Gastroesophageal sphincter (tissue), 4 donors: ENCODE results near the gene VWA5A. TPM values are rescaled to one million over a fixed set of nuclear protein-coding genes. Genes with fewer than 3 reads are reported as not detected.

Experiments
- ATAC-seq: fragments of 150-250 bp; one replicate; pipeline ENCODE4 v1.9.1; 2016; ENCODE audit warnings: mild to moderate bottlenecking, moderate library complexity
- H3K27ac ChIP-seq, 4 donors: fragments of 200-600 bp; sonication (generic) in 3 of 4; 1 replicate in 3 of 4; 2 replicates in 1 of 4; pipeline ENCODE4 v1.5.1; 2016 to 2019
- H3K27me3 ChIP-seq: fragments of 200-600 bp; sonication (generic); one replicate; pipeline ENCODE4 v1.5.1; 2019
- H3K36me3 ChIP-seq, 2 donors: fragments of 200-600 bp; sonication (generic); one replicate each; pipeline ENCODE4 v1.5.1; 2019; ENCODE audit warnings: control low read depth in 1 of 2
- H3K4me1 ChIP-seq, 3 donors: fragments of 200-600 bp; sonication (generic); 1 replicate in 2 of 3; 2 replicates in 1 of 3; pipeline ENCODE4 v1.5.1; 2016 to 2019; ENCODE audit warnings: control low read depth in 2 of 3
- H3K4me3 ChIP-seq, 2 donors: fragments of 200-600 bp; sonication (generic); one replicate each; pipeline ENCODE4 v1.5.1; 2019; ENCODE audit warnings: mild to moderate bottlenecking in 1 of 2, moderate library complexity in 1 of 2
- H3K9me3 ChIP-seq, 3 donors: fragments of 200-600 bp; sonication (generic); one replicate each; pipeline ENCODE4 v1.5.1; 2017 to 2019; ENCODE audit warnings: control low read depth in 2 of 3
- CTCF ChIP-seq, 4 experiments: fragments of 200-600 bp in 2 of 4; fragments of 450-650 bp in 2 of 4; sonication (generic) in 1 of 4; IDR thresholded peaks; one replicate each; pipeline ENCODE4 v1.5.1; 2017 to 2019; ENCODE audit warnings: antibody characterized with exemption in 4 of 4, mild to moderate bottlenecking in 2 of 4, moderate library complexity in 2 of 4
- EP300 ChIP-seq: sonication (generic); formaldehyde crosslinking; IDR thresholded peaks from one replicate; pipeline ENCODE4 v1.6.1; 2017; ENCODE audit warnings: antibody characterized with exemption, mild to moderate bottlenecking
- POLR2A ChIP-seq, 2 donors: fragments of 450-650 bp; IDR thresholded peaks; one replicate each; pipeline ENCODE4 v1.6.1; 2017; ENCODE audit warnings: antibody characterized with exemption in 2 of 2, mild to moderate bottlenecking in 2 of 2, moderate library complexity in 1 of 2
- POLR2AphosphoS5 ChIP-seq: sonication (generic); formaldehyde crosslinking; IDR thresholded peaks from one replicate; pipeline ENCODE4 v1.6.1; 2017; ENCODE audit warnings: antibody characterized with exemption
- WGBS, 2 donors: methylation state at CpG; one replicate each; pipeline ENCODE4 v1.1.5; 2018; ENCODE audit warnings: low coverage in 1 of 2; 5-methylcytosine and 5-hydroxymethylcytosine counted together
- total RNA-seq, 4 donors: library from RNA; depleted of rRNA; stranded (reverse); fragments of >200 nt; gene quantifications; one replicate each; pipeline ENCODE4 v1.1.0, GENCODE V29; 2016

Gene VWA5A
- total RNA-seq, 4 donors from 2014 or later = 13.4 to 23.0 (median 18.6) TPM

GRCh38 chr11:124071623-124071948 lies 43.7 kb upstream of the VWA5A start:
- WGBS, 2 donors = 40 to 58% methylated on average over 4 of the region's 4 CpGs
- no peak for ATAC-seq
- peaks cover 71% of the 10 kb centered on the region for H3K27me3 ChIP-seq
- H3K9me3 ChIP-seq = no peaks in the 10 kb centered on the region
- no peaks in the 10 kb centered on the region for H3K36me3 ChIP-seq
- no peak overlapping the region for H3K27ac ChIP-seq
- H3K4me3 ChIP-seq = no peak overlapping the region
- TF ChIP-seq POLR2AphosphoS5 (no peak), POLR2A (IDR thresholded peaks at IDR 0.05) (no peak), CTCF (IDR thresholded peaks at IDR 0.05) (no peak), EP300 (no peak)
- H3K4me1 ChIP-seq = peaks cover 0 to 22% (median 0%) of the 10 kb centered on the region in 3 donors

GRCh38 chr11:124072147-124072546 lies 43.1 kb upstream of the VWA5A start:
- 67 to 81% methylated on average over 2 to 8 of the region's 8 CpGs for WGBS, 2 donors
- H3K4me3 ChIP-seq = no peak overlapping the region
- no peak for ATAC-seq

GRCh38 chr11:124074554-124074953 lies 40.7 kb upstream of the VWA5A start:
- 71 to 100% methylated on average over 1 of the region's 5 CpGs for WGBS, 2 donors
- no peak overlapping the region for H3K27ac ChIP-seq
- H3K4me1 ChIP-seq = peaks cover 0 to 19% (median 0%) of the 10 kb centered on the region in 3 donors
- no peak for TF ChIP-seq POLR2A (IDR thresholded peaks at IDR 0.05)
- TF ChIP-seq POLR2AphosphoS5 = no peak
- TF ChIP-seq CTCF (IDR thresholded peaks at IDR 0.05) = no peak
- ATAC-seq = no peak
- H3K4me3 ChIP-seq = no peak overlapping the region
- H3K27me3 ChIP-seq = peaks cover 70% of the 10 kb centered on the region
- H3K9me3 ChIP-seq = no peaks in the 10 kb centered on the region
- no peaks in the 10 kb centered on the region for H3K36me3 ChIP-seq

More at GRCh38 chr11:124072147-124072546, 43.1 kb upstream of the VWA5A start:
- Histone ChIP-seq H3K27ac (no peak overlapping the region), H3K9me3 (no peaks in the 10 kb centered on the region), H3K27me3 (peaks cover 70% of the 10 kb centered on the region), H3K36me3 (no peaks in the 10 kb centered on the region), H3K4me1 (peaks cover 0 to 23% (median 0%) of the 10 kb centered on the region in 3 donors)
- TF ChIP-seq POLR2AphosphoS5 (no peak), EP300 (no peak), POLR2A (IDR thresholded peaks at IDR 0.05) (no peak), CTCF (IDR thresholded peaks at IDR 0.05) (no peak)

GRCh38 chr11:124075492-124075840 lies 39.8 kb upstream of the VWA5A start:
- peak; percentile 16 for ATAC-seq
- Histone ChIP-seq H3K27ac (no peak overlapping the region), H3K27me3 (peaks cover 70% of the 10 kb centered on the region), H3K9me3 (no peaks in the 10 kb centered on the region), H3K4me3 (peak overlapping the region in 1 of 2 donors; percentile 44), H3K36me3 (no peaks in the 10 kb centered on the region), H3K4me1 (peaks cover 0 to 13% (median 0%) of the 10 kb centered on the region in 3 donors)
- WGBS, 2 donors = 100% methylated on average over 1 of the region's 6 CpGs; no CpG with 5 or more reads in 1 of the 2 donors
- no peak for TF ChIP-seq POLR2AphosphoS5
- TF ChIP-seq EP300 = no peak
- TF ChIP-seq POLR2A (IDR thresholded peaks at IDR 0.05) = no peak
- TF ChIP-seq CTCF (IDR thresholded peaks at IDR 0.05) = no peak

GRCh38 chr11:124075841-124076651 lies 39.2 kb upstream of the VWA5A start:
- 1% methylated on average over 14 to 18 of the region's 36 CpGs for WGBS, 2 donors
- H3K4me1 ChIP-seq = peaks cover 0 to 13% (median 0%) of the 10 kb centered on the region in 3 donors
- H3K27ac ChIP-seq = no peak overlapping the region
- no peaks in the 10 kb centered on the region for H3K36me3 ChIP-seq
- H3K9me3 ChIP-seq = no peaks in the 10 kb centered on the region
- H3K4me3 ChIP-seq = peak overlapping the region; percentile 3 to 44
- peaks cover 71% of the 10 kb centered on the region for H3K27me3 ChIP-seq
- TF ChIP-seq POLR2A (IDR thresholded peaks at IDR 0.05) (no peak), EP300 (no peak)
- peak; percentile 24 for ATAC-seq
